K562 (cell line): ENCODE results near the gene MTHFR. TPM values are rescaled to one million over a fixed set of nuclear protein-coding genes. Genes with fewer than 3 reads are reported as not detected.

Experiments
- ATAC-seq: fragments of 200-7000 bp; cut with Tn5 transposase; 3 replicates; pipeline ENCODE4 v1.9.1; 2020; ENCODE audit warnings: moderate library complexity
- BruUV-seq: library from RNA; stranded (reverse); fragments of 400-500 nt; replicated peaks from 2 replicates; lab custom pipeline; 2021; lab: Mats Ljungman, UMichigan
- CTCF ChIA-PET: fragments of 300-600 bp; formaldehyde crosslinking; extraction: SDS; loops from one replicate; lab custom pipeline; 2021; ENCODE audit warnings: low intra/inter-chr PET ratio; lab: Yijun Ruan, JAX
- POLR2A ChIA-PET: fragments of 300-600, 350-650 bp; sonication (Branson Sonifier 250); formaldehyde crosslinking; extraction: SDS; loops from one replicate; lab custom pipeline; 2021; ENCODE audit warnings: antibody characterized with exemption, inconsistent platforms; lab: Yijun Ruan, JAX
- DNase-seq, 4 experiments: peaks; one replicate each; pipeline versions ENCODE4 v3.0.0 to v3.0.0-alpha.2; 2011 to 2018; ENCODE audit warnings: low spot score in 3 of 4, mixed read lengths in 3 of 4; ENCODE audit errors: extremely low read depth in 1 of 4
- FAIRE-seq: peaks from 2 replicates; lab custom pipeline; 2011; peaks lifted over from hg19 to GRCh38; lab: Jason Lieb, UNC
- H2AFZ ChIP-seq: 2 replicates; pipeline ENCODE4 v1.6.0; 2011; ENCODE audit warnings: low read depth, low read length, control low read depth, inconsistent platforms
- H3K27ac ChIP-seq: fragments of 200-600 bp; 3 replicates; pipeline ENCODE4 v1.8.0; 2011; ENCODE audit warnings: low read depth, mild to moderate bottlenecking, control low read depth, inconsistent platforms, low read length, moderate library complexity, mixed read lengths; ENCODE audit errors: extremely low read depth
- H3K27me3 ChIP-seq, 2 experiments: fragments of 300-600 bp in 1 of 2; 2 replicates in 1 of 2; 3 replicates in 1 of 2; pipeline versions ENCODE4 v1.6.0 to v1.8.0; 2011; ENCODE audit warnings: inconsistent platforms in 2 of 2, low read length in 2 of 2, mild to moderate bottlenecking in 1 of 2, mixed read lengths in 1 of 2, moderate library complexity in 1 of 2; ENCODE audit not compliant: control insufficient read depth in 2 of 2, insufficient read depth in 2 of 2
- H3K36me3 ChIP-seq: fragments of 300-600 bp; 3 replicates; pipeline ENCODE4 v1.8.0; 2011; ENCODE audit warnings: mild to moderate bottlenecking, low read length, inconsistent platforms; ENCODE audit not compliant: control insufficient read depth, insufficient read depth
- H3K4me1 ChIP-seq, 2 experiments: fragments of 200-600 bp in 1 of 2; replicated peaks in 1 of 2; 2 replicates in 1 of 2; 3 replicates in 1 of 2; pipeline versions ENCODE4 v1.5.1 to v1.8.0; 2011; ENCODE audit warnings: inconsistent platforms in 2 of 2, low read length in 2 of 2, mild to moderate bottlenecking in 1 of 2, mixed read lengths in 1 of 2, moderate library complexity in 1 of 2; ENCODE audit not compliant: control insufficient read depth in 2 of 2, insufficient read depth in 2 of 2
- H3K4me2 ChIP-seq: 2 replicates; pipeline ENCODE4 v1.6.1; 2011; ENCODE audit warnings: low read length, control low read depth, inconsistent platforms, mixed read lengths; ENCODE audit not compliant: insufficient read depth
- H3K4me3 ChIP-seq: fragments of 200-600 bp; sonication (generic), shearing (Covaris generic); 2 replicates; pipeline ENCODE4 v1.5.1; 2016; ENCODE audit warnings: control low read depth, inconsistent platforms
- H3K79me2 ChIP-seq: fragments of 200-600 bp; 3 replicates; pipeline ENCODE4 v1.8.0; 2011; ENCODE audit warnings: low read length, inconsistent platforms; ENCODE audit not compliant: control insufficient read depth, insufficient read depth
- H3K9ac ChIP-seq, 2 experiments: 2 replicates each; pipeline versions ENCODE4 v1.6.0 to v1.6.1; 2011; ENCODE audit warnings: low read depth in 2 of 2, low read length in 2 of 2, control low read depth in 1 of 2, inconsistent platforms in 1 of 2, mild to moderate bottlenecking in 1 of 2, mixed read lengths in 1 of 2; ENCODE audit not compliant: insufficient read depth in 1 of 2
- H3K9me1 ChIP-seq: one replicate; pipeline ENCODE4 v1.6.0; 2011; ENCODE audit warnings: inconsistent platforms, mild to moderate bottlenecking, low read length, moderate library complexity; ENCODE audit not compliant: control insufficient read depth, insufficient read depth
- H3K9me3 ChIP-seq: replicated peaks from 2 replicates; pipeline ENCODE4 v1.5.1; 2011; ENCODE audit warnings: low read depth, low read length, inconsistent platforms; ENCODE audit not compliant: control insufficient read depth, insufficient read depth
- H4K20me1 ChIP-seq: replicated peaks from 2 replicates; pipeline ENCODE4 v1.6.1; 2011; ENCODE audit warnings: low read length, inconsistent platforms, mixed read lengths; ENCODE audit not compliant: control insufficient read depth, insufficient read depth
- ADNP ChIP-seq: fragments of 200-800 bp; sonication (Bioruptor generic); IDR thresholded peaks from 2 replicates; pipeline ENCODE4 v1.6.1; 2016; ENCODE audit warnings: missing genetic modification characterization, missing compliant biosample characterization
- CBX1 ChIP-seq: sonication (generic); IDR thresholded peaks from 2 replicates; pipeline ENCODE4 v1.6.1; 2016; ENCODE audit warnings: antibody characterized with exemption, low read depth, mild to moderate bottlenecking
- CTCF ChIP-seq, 3 experiments: IDR thresholded peaks in 2 of 3; conservative IDR thresholded peaks in 1 of 3; 2 replicates each; pipeline ENCODE4 v1.5.1; 2011 to 2012; ENCODE audit warnings: low read length in 3 of 3, mild to moderate bottlenecking in 3 of 3, control low read depth in 2 of 3, improper control_type of control experiment in 1 of 3, inconsistent platforms in 1 of 3, low read depth in 1 of 3, mixed read lengths in 1 of 3, moderate library complexity in 1 of 3; ENCODE audit not compliant: insufficient read depth in 2 of 3
- HDAC2 ChIP-seq: fragments of 450-650 bp; IDR thresholded peaks from 2 replicates; pipeline ENCODE4 v1.6.1; 2016; ENCODE audit warnings: mild to moderate bottlenecking
- KLF13 ChIP-seq: fragments of 450-650 bp; IDR thresholded peaks from 2 replicates; pipeline ENCODE4 v1.6.1; 2016; ENCODE audit warnings: missing genetic modification characterization, low read depth, mild to moderate bottlenecking, missing compliant biosample characterization, moderate library complexity, borderline replicate concordance
- MAFG ChIP-seq: fragments of 450-650 bp; conservative IDR thresholded peaks from 2 replicates; pipeline ENCODE4 v1.6.1; 2016; ENCODE audit warnings: missing genetic modification characterization, missing compliant biosample characterization
- MCM5 ChIP-seq: fragments of 450-650 bp; IDR thresholded peaks from 2 replicates; pipeline ENCODE4 v1.6.1; 2016; ENCODE audit warnings: low read depth
- PHB ChIP-seq: fragments of 250-450 bp; sonication (Bioruptor Pico); IDR thresholded peaks from 2 replicates; pipeline ENCODE4 v1.5.0; 2021
- RBM25 ChIP-seq: fragments of 200-400 bp; formaldehyde crosslinking; IDR thresholded peaks from 2 replicates; pipeline ENCODE4 v1.6.1; 2018; ENCODE audit warnings: low read length, low read depth, moderate library complexity; ENCODE audit not compliant: severe bottlenecking
- RCOR1 ChIP-seq, 2 experiments: IDR thresholded peaks; 2 replicates each; pipeline ENCODE4 v1.6.1; 2012; ENCODE audit warnings: low read depth in 2 of 2, low read length in 2 of 2, borderline replicate concordance in 1 of 2, improper control_type of control experiment in 1 of 2
- TCF15 ChIP-seq: fragments of 250-450 bp; sonication (Bioruptor Pico); IDR thresholded peaks from 2 replicates; pipeline ENCODE4 v1.8.0; 2022; ENCODE audit warnings: moderate library complexity, mild to moderate bottlenecking, inconsistent platforms
- ZBTB33 ChIP-seq: sonication (generic); formaldehyde crosslinking; IDR thresholded peaks from 2 replicates; pipeline ENCODE4 v1.8.1; 2023; ENCODE audit warnings: mild to moderate bottlenecking, missing genetic modification reagents
- ZFP36 ChIP-seq: fragments of 150-350 bp; IDR thresholded peaks from 2 replicates; pipeline ENCODE4 v1.6.1; 2018; ENCODE audit warnings: low read length, low read depth; ENCODE audit not compliant: partially characterized antibody
- ZNF23 ChIP-seq: fragments of 250-450 bp; sonication (Bioruptor Pico); IDR thresholded peaks from 2 replicates; pipeline ENCODE4 v1.4.0; 2020; ENCODE audit warnings: mild to moderate bottlenecking
- ZNF586 ChIP-seq: fragments of 450-650 bp; formaldehyde crosslinking; conservative IDR thresholded peaks from 2 replicates; pipeline ENCODE4 v1.4.0; 2020; ENCODE audit warnings: mild to moderate bottlenecking, moderate library complexity
- WGBS: fragments of 100-300 bp; shearing (Covaris generic); methylation state at CpG from one replicate; pipeline ENCODE4 v1.1.6; 2016; ENCODE audit warnings: low coverage, mixed read lengths; ENCODE audit not compliant: insufficient coverage; ENCODE audit errors: missing lambda C conversion rate; 5-methylcytosine and 5-hydroxymethylcytosine counted together
- in situ Hi-C: fragments of 300-500 bp; cut with MboI; formaldehyde crosslinking; loops from 4 replicates; pipeline ENCODE4 v1.15.0; 2018; ENCODE audit warnings: inconsistent platforms, mixed read lengths
- intact Hi-C: fragments of 100-400 bp; cut with micrococcal nuclease; formaldehyde crosslinking; loops from 2 replicates; pipeline ENCODE4 v1.14.2; 2022
- polyA plus RNA-seq, 8 experiments: library from polyadenylated mRNA; depleted of rRNA in 4 of 8; stranded (reverse) in 5 of 8; unstranded in 3 of 8; fragments of >200 nt; fragmentation: Nextera tagmentation in 2 of 8; fragmentation: Illumina TruSeq in 1 of 8; extraction: Ambion mirVana in 2 of 8; extraction: Trizol in 1 of 8; gene quantifications; 2 replicates each; pipeline versions ENCODE4 v1.2.1 to v1.2.3, GENCODE V29; 2011 to 2014; ENCODE audit warnings: inconsistent platforms in 1 of 8, missing spikeins in 1 of 8
- total RNA-seq, 7 experiments: library from RNA; depleted of rRNA in 6 of 7; stranded (reverse); fragments of >200 nt in 6 of 7; fragmentation: Illumina TruSeq in 2 of 7; extraction: Trizol in 2 of 7; gene quantifications; 2 replicates each; pipeline versions ENCODE4 v1.2.1 to v1.2.3, GENCODE V29; 2011 to 2021; ENCODE audit warnings: low replicate concordance in 1 of 7

The MTHFR gene
- total and polyA plus RNA-seq, 9 of the 15 experiments (the other 6 are each of a cell fraction or from before 2014, with no cell fraction given): 5.0 to 104 (median 62.6) TPM

- TF ChIP-seq KLF13: no peak
Observed at GRCh38 chr1:11779715-11780379, 25.9 kb downstream of the MTHFR start (continued).

- CTCF ChIA-PET: no interaction called here
- no peak for ATAC-seq
- TF ChIP-seq RCOR1 (IDR thresholded peaks at IDR 0.05; ENCODE audit: borderline replicate concordance in 1 of 2, low read depth in 2 of 2, low read length in 2 of 2) (peak in 1 of 2 experiments; percentile 60; a peak in 1 of 4 replicates), MAFG (tag) (no peak), RBM25 (peak; percentile 83), ZNF586 (no peak), ADNP (tag) (peak; percentile 44; the same call in 1 of the 2 replicates), HDAC2 (peak; percentile 46; the same call in 1 of the 2 replicates), ZFP36 (peak; percentile 74), CBX1 (peak; percentile 47; the same call in 1 of the 2 replicates), ZNF23 (CRISPR knock-in tag) (no peak), CTCF (IDR thresholded peaks at IDR 0.05 in 2 of 3, conservative IDR thresholded peaks at IDR 0.05 in 1 of 3; ENCODE audit: insufficient read depth in 2 of 3, low read depth in 1 of 3, low read length in 3 of 3) (no peak), MCM5 (no peak), TCF15 (CRISPR knock-in tag) (no peak), PHB (CRISPR knock-in tag) (no peak), ZBTB33 (CRISPR knock-in tag) (0 out of 2 replicates have a peak, but pooled peaks have one; percentile 14)
Observed at GRCh38 chr1:11778844-11779623, 26.7 kb downstream of the MTHFR start.

More at GRCh38 chr1:11778844-11779623, 26.7 kb downstream of the MTHFR start:
- no peak for DNase-seq
- no peaks in the 10 kb centered on the region for H3K27me3 ChIP-seq
- H3K36me3 ChIP-seq: no peaks in the 10 kb centered on the region
- peaks cover 0 to 36% of the 10 kb centered on the region in 2 experiments; a peak in 3 of 5 replicates for H3K4me1 ChIP-seq
- no peak overlapping the region for H3K4me2 ChIP-seq
- H3K9me1 ChIP-seq: no peaks in the 10 kb centered on the region
- no TSS peak for BruUV-seq
- no peaks in the 10 kb centered on the region for H3K79me2 ChIP-seq
- no peak overlapping the region for H3K4me3 ChIP-seq
- 68% methylated on average over 15 of the region's 15 CpGs for WGBS
- FAIRE-seq: no peak
- POLR2A ChIA-PET: interaction anchor here (0.5 to 8.5 kb wide), 9 partner anchors 8 to 183 kb away, joined by 3 to 66 read pairs (median 5); no protein-coding TSS in a partner anchor
- intact Hi-C loops (no loop called here), in situ Hi-C loops (no loop called here)
- H3K9ac ChIP-seq: 0 out of 4 replicates have a peak overlapping the region, but pooled peaks of 1 of the 2 experiments have one; percentile 64
- no peaks in the 10 kb centered on the region for H3K9me3 ChIP-seq
- H4K20me1 ChIP-seq: no peaks in the 10 kb centered on the region; the same call in 1 of the 2 replicates
- no peak overlapping the region for H2AFZ ChIP-seq
- H3K27ac ChIP-seq: no peak overlapping the region
